Posterior cingulate gyrus (tissue), 11 donors: ENCODE measurements around the gene PSMC3IP.
"Not testable (repeated sequence)": the region's sequence is repeated elsewhere in the genome, so short reads cannot be mapped to it uniquely, and the experiment has no call there.

Experiments
- DNase-seq, 10 donors: peaks; one replicate each; pipeline versions ENCODE4 v3.0.0 to v3.0.0-alpha.2; 2020 to 2021; ENCODE audit warnings: mixed read lengths in 3 of 10
- intact Hi-C: fragments of 100-400 bp; cut with DNase I; formaldehyde crosslinking; loops from one replicate; pipeline ENCODE4 v1.15.1; 2023

The PSMC3IP gene

GRCh38 chr17:42563143-42563509 lies 14.4 kb downstream of the PSMC3IP start:
- intact Hi-C loops, result no loop called here
- peak in 1 of 10 donors; percentile 31 for DNase-seq

GRCh38 chr17:42562388-42563142 lies 15.0 kb downstream of the PSMC3IP start:
- intact Hi-C loops, result no loop called here
- peak in 3 of 10 donors; percentile 71 to 85 (median 76) for DNase-seq

- peak; percentile 88 to 99 (median 94) for DNase-seq
- intact Hi-C loops, result no loop called here
Measured at GRCh38 chr17:42561897-42562387, 15.6 kb downstream of the PSMC3IP start, which contains the start of gene COASY. COASY (plus strand) TSS chr17:42562148; CDS start chr17:42562623, 475 bp downstream.

- intact Hi-C loops, result no loop called here
- DNase-seq, result peak in 1 of 10 donors; percentile 2
Measured at GRCh38 chr17:42560246-42560645, 17.3 kb downstream of the PSMC3IP start.

- intact Hi-C loops, result no loop called here
- peak in 1 of 10 donors; percentile 29 for DNase-seq
Measured at GRCh38 chr17:42559075-42559474, 18.5 kb downstream of the PSMC3IP start.

- intact Hi-C loops, result not testable (repeated sequence)
- DNase-seq, result peak in 1 of 10 donors; percentile 85
Measured at GRCh38 chr17:42555961-42556617, 21.4 kb downstream of the PSMC3IP start.

- intact Hi-C loops, result no loop called here
- DNase-seq, result peak in 1 of 10 donors; percentile 15
Measured at GRCh38 chr17:42555122-42555622, 22.4 kb downstream of the PSMC3IP start.

GRCh38 chr17:42554250-42555121 lies 23.0 kb downstream of the PSMC3IP start:
- intact Hi-C loops, result no loop called here
- peak; percentile 82 to 98 (median 92) for DNase-seq

GRCh38 chr17:42553866-42554249 lies 23.7 kb downstream of the PSMC3IP start:
- intact Hi-C loops, result no loop called here
- peak in 1 of 10 donors; percentile 72 for DNase-seq

GRCh38 chr17:42553161-42553818 lies 24.2 kb downstream of the PSMC3IP start:
- intact Hi-C loops, result no loop called here
- peak in 2 of 10 donors; percentile 72 to 79 for DNase-seq

GRCh38 chr17:42552736-42553135 lies 24.8 kb downstream of the PSMC3IP start, which contains the start of gene HSD17B1:
HSD17B1 (plus strand) TSS chr17:42552923; CDS start chr17:42552934, 11 bp downstream.
- intact Hi-C loops, result not testable (repeated sequence)
- DNase-seq, result peak in 2 of 10 donors; percentile 25 to 67

- intact Hi-C loops, result no loop called here
- DNase-seq, result no peak
Measured at GRCh38 chr17:42548993-42549755, 28.4 kb downstream of the PSMC3IP start.

GRCh38 chr17:42548070-42548837 lies 29.3 kb downstream of the PSMC3IP start:
- no peak for DNase-seq
- intact Hi-C loops, result no loop called here

- DNase-seq, result no peak
Measured at GRCh38 chr17:42547698-42548069, 29.8 kb downstream of the PSMC3IP start.

GRCh38 chr17:42547001-42547461 lies 30.5 kb downstream of the PSMC3IP start:
- peak in 1 of 10 donors; percentile 80 for DNase-seq
- intact Hi-C loops, result no loop called here

More at GRCh38 chr17:42547698-42548069, 29.8 kb downstream of the PSMC3IP start:
- intact Hi-C loops, result no loop called here

GRCh38 chr17:42545755-42546505 lies 31.6 kb downstream of the PSMC3IP start:
- DNase-seq, intact Hi-C loops: not testable (repeated sequence)

GRCh38 chr17:42544874-42545283 lies 32.6 kb downstream of the PSMC3IP start:
- intact Hi-C loops, result no loop called here
- DNase-seq, result no peak
